ENCODE data around the gene CSMD2. TPM values are rescaled to one million over a fixed set of nuclear protein-coding genes. Genes with fewer than 3 reads are reported as not detected.

CSMD2 gene
- total RNA-seq, 1 experiment from 2014 or later: 0.22 TPM

DNA sequence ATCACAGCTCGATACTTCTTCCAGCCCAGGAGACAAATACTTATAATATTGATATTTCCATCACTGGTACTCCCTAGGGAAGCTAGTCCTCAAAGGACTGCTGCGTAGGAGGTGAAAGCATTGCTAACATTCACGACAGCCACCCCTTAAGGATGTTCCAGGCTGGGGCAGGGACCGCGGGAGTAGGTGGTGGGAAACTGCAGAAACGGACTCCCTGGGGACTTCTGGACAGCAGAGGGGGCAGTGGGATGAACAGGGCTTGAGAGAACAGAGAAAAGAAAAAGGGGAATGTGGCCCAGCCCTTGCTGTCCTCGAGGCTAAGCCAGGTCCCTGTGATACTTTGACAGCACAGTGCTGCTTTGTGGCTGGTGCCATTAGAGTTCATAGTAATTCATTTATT, 193.1 kb downstream of the CSMD2 start:
- no TSS peak for BruUV-seq (replicated peaks)
- Histone ChIP-seq H3K4me1 (ENCODE audit: control insufficient read depth in 1 of 2, insufficient read depth in 2 of 2, low read length in 2 of 2) (no peaks in the 10 kb centered on the region), H3K9ac (ENCODE audit: low read length) (no peak overlapping the region), H3K9me2 (ENCODE audit: insufficient read depth) (no peaks in the 10 kb centered on the region), H3K27me3 (ENCODE audit: insufficient read depth, low read length) (peaks cover 34% of the 10 kb centered on the region; the same call in 1 of the 2 replicates), H3K36me3 (ENCODE audit: control insufficient read depth in 1 of 2, insufficient read depth in 2 of 2, low read length in 2 of 2) (no peaks in the 10 kb centered on the region), H3K79me2 (ENCODE audit: insufficient read depth, low read length) (no peaks in the 10 kb centered on the region), H3K4me3 (replicated peaks in 1 of 2; ENCODE audit: low read depth in 1 of 2, low read length in 2 of 2) (no peak overlapping the region), H3K9me3 (ENCODE audit: control insufficient read depth in 1 of 2, insufficient read depth in 1 of 2, low read depth in 1 of 2, low read length in 2 of 2) (no peaks in the 10 kb centered on the region), H2AFZ (ENCODE audit: low read depth, low read length, poor library complexity, severe bottlenecking) (no peak overlapping the region), H3K27ac (ENCODE audit: low read depth, low read length) (no peak overlapping the region), H3K4me2 (ENCODE audit: low read length) (no peak overlapping the region), H4K20me1 (ENCODE audit: insufficient read depth) (no peaks in the 10 kb centered on the region)
- DNase-seq (ENCODE audit: low read depth, low spot score): no peak
- ATAC-seq: no peak
- no peak for TF ChIP-seq SRF (IDR thresholded peaks at IDR 0.05; ENCODE audit: low read depth)
- TF ChIP-seq, protein P1, sequence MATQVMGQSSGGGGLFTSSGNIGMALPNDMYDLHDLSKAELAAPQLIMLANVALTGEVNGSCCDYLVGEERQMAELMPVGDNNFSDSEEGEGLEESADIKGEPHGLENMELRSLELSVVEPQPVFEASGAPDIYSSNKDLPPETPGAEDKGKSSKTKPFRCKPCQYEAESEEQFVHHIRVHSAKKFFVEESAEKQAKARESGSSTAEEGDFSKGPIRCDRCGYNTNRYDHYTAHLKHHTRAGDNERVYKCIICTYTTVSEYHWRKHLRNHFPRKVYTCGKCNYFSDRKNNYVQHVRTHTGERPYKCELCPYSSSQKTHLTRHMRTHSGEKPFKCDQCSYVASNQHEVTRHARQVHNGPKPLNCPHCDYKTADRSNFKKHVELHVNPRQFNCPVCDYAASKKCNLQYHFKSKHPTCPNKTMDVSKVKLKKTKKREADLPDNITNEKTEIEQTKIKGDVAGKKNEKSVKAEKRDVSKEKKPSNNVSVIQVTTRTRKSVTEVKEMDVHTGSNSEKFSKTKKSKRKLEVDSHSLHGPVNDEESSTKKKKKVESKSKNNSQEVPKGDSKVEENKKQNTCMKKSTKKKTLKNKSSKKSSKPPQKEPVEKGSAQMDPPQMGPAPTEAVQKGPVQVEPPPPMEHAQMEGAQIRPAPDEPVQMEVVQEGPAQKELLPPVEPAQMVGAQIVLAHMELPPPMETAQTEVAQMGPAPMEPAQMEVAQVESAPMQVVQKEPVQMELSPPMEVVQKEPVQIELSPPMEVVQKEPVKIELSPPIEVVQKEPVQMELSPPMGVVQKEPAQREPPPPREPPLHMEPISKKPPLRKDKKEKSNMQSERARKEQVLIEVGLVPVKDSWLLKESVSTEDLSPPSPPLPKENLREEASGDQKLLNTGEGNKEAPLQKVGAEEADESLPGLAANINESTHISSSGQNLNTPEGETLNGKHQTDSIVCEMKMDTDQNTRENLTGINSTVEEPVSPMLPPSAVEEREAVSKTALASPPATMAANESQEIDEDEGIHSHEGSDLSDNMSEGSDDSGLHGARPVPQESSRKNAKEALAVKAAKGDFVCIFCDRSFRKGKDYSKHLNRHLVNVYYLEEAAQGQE (IDR thresholded peaks at IDR 0.05; ENCODE audit: low read depth): no peak
- TF ChIP-seq, protein P2, sequence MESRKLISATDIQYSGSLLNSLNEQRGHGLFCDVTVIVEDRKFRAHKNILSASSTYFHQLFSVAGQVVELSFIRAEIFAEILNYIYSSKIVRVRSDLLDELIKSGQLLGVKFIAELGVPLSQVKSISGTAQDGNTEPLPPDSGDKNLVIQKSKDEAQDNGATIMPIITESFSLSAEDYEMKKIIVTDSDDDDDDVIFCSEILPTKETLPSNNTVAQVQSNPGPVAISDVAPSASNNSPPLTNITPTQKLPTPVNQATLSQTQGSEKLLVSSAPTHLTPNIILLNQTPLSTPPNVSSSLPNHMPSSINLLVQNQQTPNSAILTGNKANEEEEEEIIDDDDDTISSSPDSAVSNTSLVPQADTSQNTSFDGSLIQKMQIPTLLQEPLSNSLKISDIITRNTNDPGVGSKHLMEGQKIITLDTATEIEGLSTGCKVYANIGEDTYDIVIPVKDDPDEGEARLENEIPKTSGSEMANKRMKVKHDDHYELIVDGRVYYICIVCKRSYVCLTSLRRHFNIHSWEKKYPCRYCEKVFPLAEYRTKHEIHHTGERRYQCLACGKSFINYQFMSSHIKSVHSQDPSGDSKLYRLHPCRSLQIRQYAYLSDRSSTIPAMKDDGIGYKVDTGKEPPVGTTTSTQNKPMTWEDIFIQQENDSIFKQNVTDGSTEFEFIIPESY (IDR thresholded peaks at IDR 0.05; ENCODE audit: extremely low read depth, insufficient replicate concordance, low read length): no peak
- TF ChIP-seq, protein P3, sequence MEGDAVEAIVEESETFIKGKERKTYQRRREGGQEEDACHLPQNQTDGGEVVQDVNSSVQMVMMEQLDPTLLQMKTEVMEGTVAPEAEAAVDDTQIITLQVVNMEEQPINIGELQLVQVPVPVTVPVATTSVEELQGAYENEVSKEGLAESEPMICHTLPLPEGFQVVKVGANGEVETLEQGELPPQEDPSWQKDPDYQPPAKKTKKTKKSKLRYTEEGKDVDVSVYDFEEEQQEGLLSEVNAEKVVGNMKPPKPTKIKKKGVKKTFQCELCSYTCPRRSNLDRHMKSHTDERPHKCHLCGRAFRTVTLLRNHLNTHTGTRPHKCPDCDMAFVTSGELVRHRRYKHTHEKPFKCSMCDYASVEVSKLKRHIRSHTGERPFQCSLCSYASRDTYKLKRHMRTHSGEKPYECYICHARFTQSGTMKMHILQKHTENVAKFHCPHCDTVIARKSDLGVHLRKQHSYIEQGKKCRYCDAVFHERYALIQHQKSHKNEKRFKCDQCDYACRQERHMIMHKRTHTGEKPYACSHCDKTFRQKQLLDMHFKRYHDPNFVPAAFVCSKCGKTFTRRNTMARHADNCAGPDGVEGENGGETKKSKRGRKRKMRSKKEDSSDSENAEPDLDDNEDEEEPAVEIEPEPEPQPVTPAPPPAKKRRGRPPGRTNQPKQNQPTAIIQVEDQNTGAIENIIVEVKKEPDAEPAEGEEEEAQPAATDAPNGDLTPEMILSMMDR (IDR thresholded peaks at IDR 0.05 in 2 of 3, conservative IDR thresholded peaks at IDR 0.05 in 1 of 3; ENCODE audit: borderline replicate concordance in 1 of 3, insufficient read depth in 1 of 3, low read depth in 2 of 3, low read length in 2 of 3): no peak
- TF ChIP-seq YY1 (IDR thresholded peaks at IDR 0.05; ENCODE audit: extremely low read depth, insufficient replicate concordance, low read depth, low read length): no peak
- no peak for TF ChIP-seq SP1 (IDR thresholded peaks at IDR 0.05; ENCODE audit: low read depth)
- TF ChIP-seq SIN3A (IDR thresholded peaks at IDR 0.05; ENCODE audit: low read depth): no peak
- no peak for TF ChIP-seq ZFX (IDR thresholded peaks at IDR 0.05)
- no peak for TF ChIP-seq POLR2A (IDR thresholded peaks at IDR 0.05; ENCODE audit: borderline replicate concordance, extremely low read depth, insufficient read depth, insufficient read length)
- no peak for TF ChIP-seq EZH2phosphoT487 (IDR thresholded peaks at IDR 0.05; ENCODE audit: borderline replicate concordance)
- intact Hi-C loops (cut with micrococcal nuclease): no loop called here
- RAD21 ChIA-PET (ENCODE audit: low non-redundant PET in 1 of 2, low total read pairs in 2 of 2, uncharacterized antibody in 2 of 2, unreplicated experiment in 2 of 2): no interaction called here
- CTCF ChIA-PET: no interaction called here
- POLR2A ChIA-PET: no interaction called here
